ENCODE results near the gene MRPL19.

GRCh38 chr2:75596784-75597183, 49.8 kb upstream of the MRPL19 start:
- TF ChIP-seq ZNF274 (IDR thresholded peaks at IDR 0.05; ENCODE audit: low read depth, low read length) (no peak), YY1 (IDR thresholded peaks at IDR 0.05; ENCODE audit: insufficient read depth, insufficient read length) (no peak), SUZ12 (IDR thresholded peaks at IDR 0.05; ENCODE audit: extremely low read depth, insufficient read depth, insufficient read length) (no peak)

Measured in NT2/D1 (cell line).